ENCODE results near the gene OARD1. TPM values are rescaled to one million over a fixed set of nuclear protein-coding genes. Genes with fewer than 3 reads are reported as not detected.
A peak's percentile ranks its signal among the peaks of the same experiment; 100 is the strongest.
"Not testable (repeated sequence)": the region's sequence is repeated elsewhere in the genome, so short reads cannot be mapped to it uniquely, and the experiment has no call there.

The OARD1 gene
- polyA plus RNA-seq (ENCODE audit: insufficient read length): 19.1 TPM

GRCh38 chr6:41071923-41072835 lies at the start of gene OARD1:
Gene OARD1, minus strand, starts transcription at chr6:41072356. Its CDS starts 722 bp downstream, at chr6:41071634.
- peak; percentile 100 for DNase-seq

DNA sequence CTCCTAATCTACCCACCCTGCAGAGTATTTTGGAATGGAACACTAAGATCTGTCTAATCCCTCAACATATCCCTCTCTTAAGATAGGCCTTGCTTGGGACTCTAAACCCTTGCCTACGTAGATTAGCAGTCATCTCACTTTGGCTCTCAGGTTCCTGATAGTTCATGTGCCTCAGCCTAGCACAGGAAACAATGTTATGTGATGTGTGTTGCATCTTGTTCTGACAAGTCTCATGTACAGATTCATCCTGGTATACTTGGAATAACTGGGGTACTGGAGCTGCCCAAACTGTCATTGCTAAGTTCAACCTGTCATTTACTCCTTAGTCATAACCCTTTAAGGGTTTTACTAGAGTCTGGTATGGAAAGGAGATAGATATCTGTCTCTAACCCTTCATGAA lies 47.9 kb upstream of the OARD1 start:
- no peak for DNase-seq

DNA sequence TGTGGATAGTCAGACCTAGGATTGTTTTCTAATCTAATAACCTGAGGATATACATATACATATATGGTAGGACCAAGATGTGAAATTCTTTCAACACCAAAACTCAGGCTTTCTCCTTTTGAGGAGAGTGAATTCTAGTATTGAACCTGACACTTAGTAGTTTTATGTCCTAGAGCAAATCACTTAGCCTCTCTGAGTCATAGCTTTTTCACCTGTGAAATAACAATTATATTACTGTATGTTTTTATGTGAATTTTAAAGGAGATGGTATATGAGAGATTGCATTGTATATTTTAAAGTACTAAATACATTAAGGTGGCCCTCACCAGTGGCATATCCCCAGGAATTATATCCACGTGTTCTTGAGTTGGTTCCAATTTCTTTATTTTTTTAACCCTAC lies 47.4 kb upstream of the OARD1 start:
- no peak for DNase-seq

DNA sequence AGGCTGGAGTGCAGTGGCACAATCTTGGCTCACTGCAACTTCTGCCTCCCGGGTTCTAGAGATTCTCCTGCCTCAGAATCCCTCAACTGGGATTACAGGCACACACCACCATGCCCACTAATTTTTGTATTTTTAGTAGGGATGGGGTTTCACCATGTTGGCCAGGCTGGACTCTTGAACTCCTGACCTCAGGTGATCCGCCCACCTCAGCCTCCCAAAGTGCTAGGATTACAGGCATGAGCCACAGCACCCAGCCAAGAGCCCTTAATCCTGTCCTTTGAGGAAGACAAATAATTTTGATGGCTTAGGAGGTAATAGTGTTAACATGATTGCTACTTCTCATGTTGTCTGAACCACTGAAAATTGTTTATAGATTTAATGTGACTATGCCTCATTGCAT lies 42.9 kb upstream of the OARD1 start:
- not testable (repeated sequence) for DNase-seq

DNA sequence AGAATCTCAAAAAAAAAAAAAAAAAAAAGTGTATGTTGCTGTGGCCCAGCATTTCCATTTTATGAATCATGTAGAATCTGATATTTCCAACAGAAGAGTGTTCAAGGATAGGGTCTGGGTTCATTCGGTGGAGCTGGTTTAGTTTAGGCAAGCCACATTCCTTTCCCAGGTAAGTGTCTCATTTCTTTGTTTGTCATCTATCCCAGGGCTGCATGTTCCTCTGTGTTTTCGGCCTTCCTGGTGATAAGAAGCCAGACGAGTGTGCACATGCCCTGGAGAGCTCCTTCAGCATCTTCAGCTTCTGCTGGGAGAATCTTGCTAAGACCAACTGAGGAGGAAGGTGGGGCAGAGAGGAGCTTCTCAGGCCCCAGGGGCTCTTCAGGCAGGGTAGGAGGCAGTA lies 38.9 kb upstream of the OARD1 start:
- DNase-seq: no peak

- no peak for DNase-seq
Measured at GRCh38 chr6:41103847-41104246, 31.7 kb upstream of the OARD1 start.

- no peak for DNase-seq
Measured at GRCh38 chr6:41100871-41101287, 28.7 kb upstream of the OARD1 start.

GRCh38 chr6:41098366-41098765 lies 26.2 kb upstream of the OARD1 start:
- DNase-seq: no peak

GRCh38 chr6:41097467-41098090 lies 25.4 kb upstream of the OARD1 start:
- DNase-seq: no peak

DNA sequence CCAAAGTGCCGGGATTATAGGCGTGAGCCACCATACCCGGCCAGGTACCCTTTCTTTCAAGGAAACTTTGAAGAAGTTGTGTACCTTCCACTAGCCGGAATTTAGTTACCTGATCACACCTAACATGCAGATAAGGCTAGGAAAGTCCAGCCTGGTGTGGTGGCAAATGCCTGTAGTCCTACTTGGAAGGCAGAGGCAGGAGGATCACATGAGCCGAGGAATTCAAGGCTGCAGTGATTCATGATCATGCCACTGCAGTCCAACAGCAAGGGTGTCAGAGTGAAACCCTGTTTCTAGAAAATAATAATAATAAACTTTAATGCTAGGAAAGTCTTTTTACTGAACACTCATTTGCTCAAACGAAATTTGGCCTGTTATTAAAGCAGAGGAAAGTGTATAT lies 21.6 kb upstream of the OARD1 start:
- DNase-seq: no peak

DNA sequence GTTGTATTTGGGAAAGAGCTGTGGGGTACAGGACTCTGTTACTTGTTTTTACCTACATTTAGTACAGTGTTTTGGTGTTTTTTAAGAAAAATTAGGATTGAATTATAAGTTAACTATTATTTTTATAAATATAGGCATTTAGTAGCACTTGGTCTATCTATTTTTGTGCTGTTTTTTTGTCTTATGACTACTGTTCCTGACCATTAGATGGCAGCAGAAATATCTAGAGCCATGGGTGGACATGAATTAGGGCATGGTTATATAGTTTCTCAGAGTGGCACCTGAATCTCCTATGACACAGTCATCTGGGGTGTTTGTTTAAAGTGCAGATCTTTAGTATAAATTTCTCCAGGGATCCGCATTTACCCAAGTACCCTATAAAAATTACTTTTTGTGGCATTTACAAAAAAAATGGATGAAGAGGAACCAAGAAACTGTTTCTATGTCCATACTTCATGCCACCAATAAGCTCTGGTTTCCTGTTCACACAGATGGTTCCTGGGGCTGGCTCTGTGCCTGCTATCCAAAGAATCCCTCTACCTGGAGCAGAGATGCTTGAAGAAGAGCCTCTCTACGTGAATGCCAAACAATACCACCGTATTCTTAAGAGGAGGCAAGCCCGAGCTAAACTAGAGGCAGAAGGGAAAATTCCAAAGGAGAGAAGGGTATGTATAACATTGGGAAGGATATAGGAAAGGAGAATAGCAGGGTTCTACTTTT lies 20.4 kb upstream of the OARD1 start:
- DNase-seq: no peak

- DNase-seq: no peak
Measured at GRCh38 chr6:41090841-41091761, 18.9 kb upstream of the OARD1 start.

DNA sequence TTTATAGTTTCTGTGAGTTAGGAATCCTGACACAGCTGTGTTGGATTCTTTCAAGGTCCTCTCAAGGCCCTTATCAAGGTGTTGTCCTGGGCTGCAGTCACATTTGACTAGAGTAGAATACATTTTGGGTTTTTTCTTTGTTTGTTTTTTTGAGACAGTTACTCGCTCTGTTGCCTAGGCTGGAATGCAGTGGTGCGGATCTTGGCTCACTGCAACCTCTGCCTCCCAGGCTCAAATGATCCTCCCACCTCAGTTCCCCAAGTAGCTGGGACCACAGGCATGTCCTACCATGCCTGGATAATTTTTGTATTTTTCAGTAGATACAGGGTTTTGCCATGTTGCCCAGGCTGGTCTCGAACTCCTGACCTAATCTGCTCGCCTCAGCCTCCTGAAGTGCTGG lies 16.3 kb upstream of the OARD1 start:
- no peak for DNase-seq

- DNase-seq: no peak
Measured at GRCh38 chr6:41085182-41085581, 13.0 kb upstream of the OARD1 start.

GRCh38 chr6:41083072-41083471 lies 10.9 kb upstream of the OARD1 start:
- DNase-seq: no peak

DNA sequence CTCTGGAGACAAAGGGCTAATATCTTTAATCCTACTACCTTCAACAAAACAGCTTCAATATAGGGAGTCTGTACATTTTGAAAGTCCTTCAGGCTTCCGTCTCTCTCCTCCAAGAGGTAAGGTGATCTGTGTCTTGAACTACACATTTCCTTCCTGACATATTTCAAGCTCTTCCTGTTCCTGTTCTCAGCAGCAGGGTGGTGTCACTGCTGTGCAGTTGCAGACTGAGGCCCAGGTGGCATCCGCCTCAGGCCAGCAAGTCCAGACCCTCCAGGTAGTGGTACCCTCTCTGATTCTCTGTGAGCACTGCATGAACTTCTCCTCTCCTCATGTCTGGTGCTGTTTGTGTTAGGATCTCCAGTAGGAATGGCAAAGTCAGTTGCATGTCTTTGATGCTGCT lies 8.5 kb upstream of the OARD1 start:
- DNase-seq: no peak

GRCh38 chr6:41079080-41079479 lies 6.9 kb upstream of the OARD1 start:
- DNase-seq: no peak

- DNase-seq: no peak
Measured at GRCh38 chr6:41078101-41078500, 5.9 kb upstream of the OARD1 start.

GRCh38 chr6:41077536-41077935 lies 5.4 kb upstream of the OARD1 start:
- DNase-seq: no peak

DNA sequence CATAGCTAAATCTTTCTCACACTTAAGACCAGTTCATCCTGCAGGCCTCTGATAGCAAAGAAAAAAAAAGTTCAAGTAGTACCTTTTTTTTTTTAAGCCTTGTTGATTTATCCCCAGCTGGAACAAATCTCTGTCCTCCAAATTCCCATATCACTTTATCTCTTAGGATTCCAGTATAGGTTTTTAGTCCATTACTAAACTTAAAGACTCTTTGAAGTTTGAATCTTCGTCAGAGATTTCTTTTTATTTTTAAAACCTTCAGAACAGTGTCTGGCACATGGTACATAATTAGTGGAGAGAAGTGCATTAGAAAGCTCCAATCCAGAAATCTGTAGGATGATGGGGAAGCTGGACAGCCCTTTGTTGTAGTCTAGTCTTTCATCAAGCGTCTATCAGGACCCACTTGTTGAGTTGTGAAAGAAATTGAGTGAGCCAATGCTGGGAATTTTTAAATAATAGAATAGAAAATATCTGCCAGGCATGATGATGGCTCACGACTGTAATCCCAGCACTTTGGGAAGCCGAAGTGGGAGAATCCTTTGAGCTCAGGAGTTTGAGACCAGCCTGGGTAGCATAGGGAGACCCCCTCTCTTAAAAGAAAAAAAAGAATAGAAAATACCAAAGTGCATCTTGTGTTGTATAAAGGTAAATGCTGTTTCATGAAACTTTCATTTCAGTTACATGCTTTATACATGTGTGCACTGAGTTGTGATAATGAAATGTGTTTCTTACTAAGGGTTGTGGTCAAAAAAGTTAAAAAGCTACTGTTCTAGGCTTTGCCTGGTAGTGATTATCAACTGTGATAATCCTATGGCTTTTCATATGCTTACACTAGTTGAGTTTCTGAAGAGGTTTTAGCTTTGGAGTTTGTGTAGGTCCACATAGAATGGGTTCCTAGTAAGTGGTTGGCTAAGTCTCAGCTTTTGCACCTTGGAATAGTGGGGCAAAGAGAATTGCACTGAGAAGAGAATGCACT lies 3.8 kb upstream of the OARD1 start:
- DNase-seq: no peak
